Hematopoietic multipotent progenitor cell treated with erythropoietin and hydrocortisone succinate and interleukin-3 and kit ligand, for 4 days (in vitro differentiated cells): ENCODE measurements around the gene CST8.
A peak's percentile ranks its signal among the peaks of the same experiment; 100 is the strongest.

Source experiments
- DNase-seq: peaks from one replicate; pipeline ENCODE4 v3.0.0-alpha.2; 2015

Gene CST8

GRCh38 chr20:23524146-23524545 is 33.2 kb downstream of the CST8 start:
- DNase-seq = no peak

GRCh38 chr20:23526850-23527249 is 35.9 kb downstream of the CST8 start:
- no peak for DNase-seq

GRCh38 chr20:23528867-23529431 is 38.0 kb downstream of the CST8 start:
- DNase-seq = no peak

- no peak for DNase-seq
Measured at GRCh38 chr20:23530937-23531567, 40.1 kb downstream of the CST8 start.

- DNase-seq = no peak
Measured at GRCh38 chr20:23532533-23532932, 41.6 kb downstream of the CST8 start.

GRCh38 chr20:23533161-23533560 is 42.2 kb downstream of the CST8 start:
- no peak for DNase-seq

- DNase-seq = no peak
Measured at GRCh38 chr20:23534801-23535593, 44.1 kb downstream of the CST8 start.

GRCh38 chr20:23536328-23536974 is 45.5 kb downstream of the CST8 start:
- DNase-seq = no peak

- no peak for DNase-seq
Measured at GRCh38 chr20:23537030-23537429, 46.1 kb downstream of the CST8 start.

GRCh38 chr20:23540624-23541023 is 49.7 kb downstream of the CST8 start:
- no peak for DNase-seq

- DNase-seq = peak; percentile 18
Measured at GRCh38 chr20:23541330-23541729, 50.4 kb downstream of the CST8 start.

GRCh38 chr20:23541776-23542175 is 50.9 kb downstream of the CST8 start:
- DNase-seq = no peak

GRCh38 chr20:23542801-23543200 is 51.9 kb downstream of the CST8 start:
- DNase-seq = no peak

- DNase-seq = no peak
Measured at GRCh38 chr20:23544133-23544532, 53.2 kb downstream of the CST8 start.
